Stimulated activated CD8-positive, alpha-beta memory T cell treated with anti-CD3 and anti-CD28 coated beads, Interleukin-2, amount 100 ng/mL, for 48 hours (primary cell): ENCODE data around the gene IL1RAPL1.

Experiments used
- DNase-seq, 2 donors: peaks; one replicate each; pipeline ENCODE4 v3.0.0-alpha.2; 2020; ENCODE audit warnings: low read depth in 2 of 2

Gene IL1RAPL1

DNA sequence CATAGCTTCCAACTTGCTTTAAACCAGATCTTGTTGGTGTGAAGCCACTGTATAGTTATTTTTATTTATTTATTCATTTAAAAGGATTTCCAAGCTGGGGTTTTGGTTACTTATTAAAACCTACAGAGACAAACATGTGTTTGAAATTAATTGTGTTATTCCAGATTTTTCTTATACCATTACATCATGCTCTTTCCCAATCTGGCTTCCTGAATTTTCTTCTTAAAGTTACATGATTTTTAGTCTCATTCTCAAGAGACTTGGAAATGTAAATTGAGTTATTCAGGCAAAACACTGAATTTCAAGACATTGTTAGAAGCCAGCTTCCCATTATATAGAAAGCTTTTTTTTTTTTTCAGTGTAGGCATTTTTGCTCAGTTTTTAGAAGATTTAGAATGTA lies 381.9 kb downstream of the IL1RAPL1 start:
- no peak for DNase-seq

- no peak for DNase-seq
These were observed 392.6 kb downstream of the IL1RAPL1 start for GRCh38 chrX:28979877-28980276.

- DNase-seq = no peak
These were observed 394.7 kb downstream of the IL1RAPL1 start for GRCh38 chrX:28981952-28982351.

- no peak for DNase-seq
These were observed 401.0 kb downstream of the IL1RAPL1 start for GRCh38 chrX:28988246-28988645.

DNA sequence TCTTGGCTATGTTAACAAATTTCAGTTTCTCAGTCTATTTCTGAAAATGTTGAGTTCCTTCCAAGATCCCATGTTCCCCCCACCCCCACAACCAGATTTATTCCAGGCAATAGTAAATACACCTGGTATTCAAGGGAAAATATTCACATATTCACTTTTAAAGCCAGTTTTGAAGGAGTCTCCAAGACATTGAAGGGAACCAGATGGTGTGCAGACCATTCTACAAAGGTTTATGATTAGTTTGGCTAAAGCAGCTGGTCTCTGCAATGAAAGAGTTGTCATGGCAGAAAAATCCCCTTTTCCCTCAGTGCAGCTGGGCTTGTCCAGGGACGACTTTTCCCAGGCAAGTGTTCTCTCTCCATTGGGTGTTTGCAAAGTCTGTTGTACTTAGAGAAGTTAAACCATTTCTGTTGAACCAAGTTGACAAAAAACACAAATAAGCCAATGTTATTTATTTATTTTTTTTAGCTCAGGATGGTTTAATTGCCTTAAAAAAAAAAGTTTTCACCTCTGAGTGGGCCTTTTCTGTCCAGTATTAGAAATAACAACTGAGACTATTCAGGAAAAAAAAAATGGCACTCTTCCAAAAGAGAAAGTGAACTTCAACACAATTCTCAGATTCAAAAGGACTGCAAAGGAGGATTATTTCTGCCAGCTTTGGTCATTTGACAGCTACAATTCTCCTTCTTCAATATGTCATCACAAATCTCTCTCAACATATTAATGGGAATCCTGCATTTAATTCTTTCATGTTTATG lies 410.6 kb downstream of the IL1RAPL1 start:
- DNase-seq = no peak

DNA sequence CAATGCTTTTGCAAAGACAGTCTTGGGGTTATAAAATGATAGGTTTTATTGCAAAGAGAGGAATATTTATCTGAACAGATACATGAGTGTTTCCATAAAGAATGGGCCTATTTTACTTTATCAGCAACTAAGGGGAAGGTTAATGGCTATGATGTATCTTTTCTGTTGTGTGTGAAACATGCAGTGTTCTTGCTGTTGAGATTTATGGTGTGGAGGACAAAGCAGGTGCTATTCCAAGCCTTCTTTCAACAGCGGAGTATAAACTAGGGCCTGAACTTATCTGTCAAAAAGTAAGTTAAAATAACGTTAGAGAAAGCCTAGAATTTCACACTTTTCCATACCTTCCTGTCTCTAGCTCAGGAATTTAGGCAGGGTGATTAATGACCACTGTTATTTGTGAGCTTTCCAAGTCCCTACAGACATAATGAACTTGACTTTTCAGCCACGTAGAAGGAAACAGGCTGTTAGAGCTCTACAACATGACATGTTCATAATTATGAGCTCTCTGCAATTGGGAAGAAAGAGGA lies 411.4 kb downstream of the IL1RAPL1 start:
- DNase-seq = no peak

- DNase-seq = no peak
These were observed 425.6 kb downstream of the IL1RAPL1 start for GRCh38 chrX:29012867-29013266.

DNA sequence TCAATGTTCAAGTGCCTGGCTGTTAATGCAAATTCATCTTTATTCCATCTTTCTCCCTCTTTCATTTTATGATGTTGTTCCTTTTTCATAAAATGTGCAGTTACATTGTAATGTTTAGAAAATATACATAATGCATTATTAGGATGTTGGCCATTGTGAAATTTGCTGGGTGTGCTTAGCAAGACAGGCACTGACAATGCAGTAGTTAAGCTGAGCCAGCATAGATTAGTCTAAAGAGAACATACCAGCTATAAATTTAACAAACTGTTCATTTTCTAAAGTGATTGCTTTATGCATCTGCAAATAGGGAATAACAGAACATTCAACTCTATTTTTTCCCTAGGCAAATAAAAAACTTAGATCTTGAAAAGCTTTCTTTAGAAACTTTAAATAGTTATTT lies 436.0 kb downstream of the IL1RAPL1 start:
- no peak for DNase-seq

GRCh38 chrX:29024871-29025270 lies 437.6 kb downstream of the IL1RAPL1 start:
- DNase-seq = no peak

DNA sequence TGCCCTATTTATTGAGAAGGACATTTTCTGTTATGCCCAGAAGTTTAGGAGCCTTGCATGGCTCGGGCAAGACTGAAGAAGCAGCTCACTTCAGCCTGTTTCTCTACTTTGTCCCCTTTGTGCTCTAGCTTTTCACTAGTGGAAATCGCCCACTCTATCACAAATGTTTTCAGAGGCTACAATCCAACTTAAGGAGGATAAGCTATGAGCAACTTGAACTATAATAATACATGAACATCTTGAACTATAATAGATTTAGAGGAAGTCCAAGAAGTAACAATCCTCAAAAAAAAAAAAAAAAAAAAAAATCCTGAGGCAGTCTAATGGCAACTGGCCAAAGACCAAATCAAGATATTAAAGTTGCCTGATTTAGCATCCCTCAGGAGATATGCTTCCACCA lies 452.3 kb downstream of the IL1RAPL1 start:
- DNase-seq = no peak

GRCh38 chrX:29040160-29040559 lies 452.9 kb downstream of the IL1RAPL1 start:
- DNase-seq = no peak

DNA sequence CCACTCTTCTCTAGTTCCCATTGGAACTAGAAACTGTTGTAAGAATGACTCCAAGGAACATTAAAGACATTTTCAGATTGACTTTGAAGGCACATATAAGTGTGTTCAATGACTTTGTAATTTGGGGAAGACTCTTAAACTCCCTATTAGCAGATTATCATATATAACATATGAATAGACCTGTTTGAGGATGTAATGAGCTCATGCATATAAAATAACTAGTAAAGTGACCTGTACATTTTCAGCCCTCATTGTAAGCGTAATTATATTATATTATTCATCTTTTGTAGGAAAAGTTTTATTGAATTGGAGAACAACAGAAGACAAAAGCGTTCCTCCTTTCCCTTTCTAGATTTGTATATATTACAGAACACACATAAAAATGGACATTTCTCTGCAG lies 455.1 kb downstream of the IL1RAPL1 start:
- DNase-seq = no peak

GRCh38 chrX:29043746-29044145 lies 456.5 kb downstream of the IL1RAPL1 start:
- no peak for DNase-seq

DNA sequence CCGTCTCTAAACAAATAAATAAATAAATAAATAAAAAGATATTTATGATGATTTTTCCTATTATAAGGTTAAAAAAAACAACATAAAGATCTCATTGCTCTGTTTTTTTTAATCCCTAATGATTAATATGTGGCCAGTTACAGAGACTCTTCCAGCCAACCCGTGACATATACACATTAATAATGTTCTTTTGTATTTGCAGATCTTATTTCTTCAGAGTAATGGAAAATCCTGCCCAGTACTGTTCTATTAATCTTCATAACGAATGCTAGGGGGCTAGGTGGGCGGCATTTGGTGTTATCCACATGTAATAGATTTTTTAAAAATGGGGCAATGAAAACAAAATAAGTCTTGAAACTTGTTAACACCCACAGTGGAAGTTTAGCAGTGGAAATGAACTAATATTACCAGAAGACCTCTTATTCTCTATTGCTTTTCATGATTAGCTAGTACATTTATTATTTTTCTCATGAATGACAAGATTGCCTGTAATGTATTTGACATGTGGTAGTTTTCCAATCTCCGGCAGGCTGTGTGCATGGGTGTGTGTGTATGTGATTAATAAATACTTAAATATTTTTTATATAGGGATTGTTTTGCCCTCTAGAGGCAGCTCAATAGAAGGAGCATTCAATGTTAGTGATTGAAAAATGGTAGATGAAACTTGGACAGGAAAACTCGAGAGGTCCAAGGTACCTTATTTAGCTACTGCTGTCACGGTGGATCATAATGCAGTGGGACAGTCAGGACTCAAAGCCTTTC lies 457.4 kb downstream of the IL1RAPL1 start:
- DNase-seq = no peak

DNA sequence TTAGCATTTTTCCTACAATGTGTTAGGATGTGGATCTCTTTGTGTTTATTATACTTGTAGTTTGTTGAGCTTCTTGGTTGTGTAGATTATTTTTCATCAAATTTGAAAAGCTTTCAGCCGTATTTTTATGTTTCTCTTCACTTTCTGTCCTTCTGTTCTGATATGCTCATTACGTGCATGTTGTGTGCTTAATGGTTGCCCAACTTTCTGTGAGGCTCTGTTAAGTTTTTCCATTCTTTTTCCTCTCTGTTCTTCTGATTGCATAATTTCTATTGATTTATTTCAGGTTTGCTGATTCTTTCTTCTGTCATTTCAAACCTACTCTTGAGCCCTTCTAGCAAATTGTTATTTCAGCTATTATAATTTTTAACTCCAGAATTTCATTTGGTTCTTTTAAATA lies 478.2 kb downstream of the IL1RAPL1 start:
- DNase-seq = no peak

DNA sequence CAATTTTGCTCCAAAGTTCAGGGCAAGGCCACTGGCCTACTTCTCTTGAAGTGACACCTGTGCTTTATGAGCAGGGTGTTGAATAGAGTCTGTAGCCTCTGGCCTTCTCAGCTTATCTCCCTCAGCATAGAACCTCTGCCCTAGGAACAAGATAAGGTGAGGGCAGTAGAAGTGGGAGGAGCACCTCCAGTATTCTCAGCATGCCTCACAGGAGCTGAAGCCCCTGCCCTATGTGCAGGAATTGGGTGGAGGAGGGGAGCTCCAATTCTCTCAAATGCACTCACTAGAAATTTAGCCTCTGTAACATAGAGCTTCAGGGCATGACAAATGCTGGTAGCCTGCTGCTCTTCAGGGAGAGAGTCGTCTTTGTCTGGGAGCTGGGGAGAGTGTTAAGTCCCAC lies 479.3 kb downstream of the IL1RAPL1 start:
- no peak for DNase-seq

GRCh38 chrX:29067351-29067750 lies 480.1 kb downstream of the IL1RAPL1 start:
- no peak for DNase-seq

GRCh38 chrX:29071525-29072320 lies 484.5 kb downstream of the IL1RAPL1 start:
- no peak for DNase-seq

- no peak for DNase-seq
These were observed 495.3 kb downstream of the IL1RAPL1 start for GRCh38 chrX:29082558-29082957.

- no peak for DNase-seq
These were observed 496.6 kb downstream of the IL1RAPL1 start for GRCh38 chrX:29083823-29084222.

GRCh38 chrX:29090811-29091210 lies 503.6 kb downstream of the IL1RAPL1 start:
- DNase-seq = no peak

- no peak for DNase-seq
These were observed 520.0 kb downstream of the IL1RAPL1 start for GRCh38 chrX:29107231-29107630.
